Kidney (tissue), 14 donors: ENCODE results near the gene RIPPLY2. TPM values are rescaled to one million over a fixed set of nuclear protein-coding genes. Genes with fewer than 3 reads are reported as not detected.

Experiments used
- DNase-seq, 5 donors: peaks; one replicate each; pipeline ENCODE4 v3.0.0-alpha.2; 2013 to 2020
- FAIRE-seq: peaks from 2 replicates; lab custom pipeline; 2012; peaks lifted over from hg19 to GRCh38; lab: Jason Lieb, UNC
- H3K27ac ChIP-seq, 2 donors: one replicate each; pipeline ENCODE4 v1.7.0; 2013; ENCODE audit warnings: low read depth in 2 of 2, low read length in 2 of 2, inconsistent platforms in 1 of 2
- H3K27me3 ChIP-seq: one replicate; pipeline ENCODE4 v1.7.1; 2013; ENCODE audit warnings: low read length, inconsistent platforms; ENCODE audit not compliant: control insufficient read depth, insufficient read depth
- H3K36me3 ChIP-seq, 3 donors: one replicate each; pipeline versions ENCODE4 v1.7.0 to v1.7.1; 2013; ENCODE audit warnings: low read length in 3 of 3, control low read depth in 1 of 3, inconsistent platforms in 1 of 3; ENCODE audit not compliant: insufficient read depth in 3 of 3, control insufficient read depth in 2 of 3
- H3K4me1 ChIP-seq, 3 donors: one replicate each; pipeline versions ENCODE4 v1.7.0 to v1.7.1; 2013; ENCODE audit warnings: low read length in 3 of 3, inconsistent platforms in 1 of 3, low read depth in 1 of 3; ENCODE audit not compliant: control insufficient read depth in 2 of 3, insufficient read depth in 2 of 3
- H3K4me3 ChIP-seq, 3 donors: one replicate each; pipeline versions ENCODE4 v1.7.0 to v1.8.1; 2013; ENCODE audit warnings: low read length in 3 of 3, control low read depth in 1 of 3, inconsistent platforms in 1 of 3
- H3K9ac ChIP-seq, 3 donors: one replicate each; pipeline versions ENCODE4 v1.7.0 to v1.7.1; 2013; ENCODE audit warnings: low read length in 3 of 3, control low read depth in 1 of 3, inconsistent platforms in 1 of 3
- H3K9me3 ChIP-seq, 3 donors: one replicate each; pipeline versions ENCODE4 v1.7.0 to v1.7.1; 2013; ENCODE audit warnings: low read length in 3 of 3, control low read depth in 1 of 3, inconsistent platforms in 1 of 3; ENCODE audit not compliant: control insufficient read depth in 2 of 3, insufficient read depth in 1 of 3
- CTCF ChIP-seq: IDR thresholded peaks from 3 replicates; pipeline ENCODE4 v1.5.1; 2012; ENCODE audit warnings: mild to moderate bottlenecking, moderate library complexity, borderline replicate concordance; ENCODE audit not compliant: insufficient read depth; ENCODE audit errors: extremely low read depth
- intact Hi-C: fragments of 100-400 bp; cut with DNase I; formaldehyde crosslinking; loops from one replicate; pipeline ENCODE4 v1.11.1; 2022
- polyA plus RNA-seq: library from polyadenylated mRNA; stranded (reverse); fragments of 350-450 nt; fragmentation: Illumina TruSeq; extraction: RNeasy Lipid Tissue Mini Kit (QIAGEN cat#74804); gene quantifications from one replicate; pipeline ENCODE4 v1.2.3, GENCODE V29; 2014; ENCODE audit warnings: low read depth, low replicate concordance; ENCODE audit not compliant: insufficient read depth
- total RNA-seq: library from RNA; stranded (reverse); fragmentation: NEBNext Ultra II Directional; extraction: Animal tissue kit (Norgen Biotek cat#: 25700); gene quantifications from one replicate; pipeline ENCODE4 v1.2.1, GENCODE V29; 2021
- donor health status: control.
- donor health status: control.
- donor health status: control.
- donor health status: control.
- donor health status: control.
- donor health status: DM: yes; HTN: yes; CAD: no.
- donor health status: Normal renal cell carcinoma (clear cell type).

The RIPPLY2 gene
- total and polyA plus RNA-seq, 2 donors from 2014 or later = 0.38 TPM; not detected in 1

- Histone ChIP-seq H3K27ac (no peak overlapping the region), H3K9me3 (peaks cover 0 to 2% (median 0%) of the 10 kb centered on the region in 3 donors), H3K9ac (no peak overlapping the region), H3K4me1 (no peaks in the 10 kb centered on the region), H3K36me3 (peaks cover 0 to 8% (median 4%) of the 10 kb centered on the region in 3 donors), H3K27me3 (no peaks in the 10 kb centered on the region), H3K4me3 (no peak overlapping the region)
- no peak for FAIRE-seq
- no peak for TF ChIP-seq CTCF
- intact Hi-C loops = no loop called here
- no peak for DNase-seq
These were observed 14.5 kb downstream of the RIPPLY2 start for GRCh38 chr6:83867527-83868161.

GRCh38 chr6:83868639-83869038 is 15.5 kb downstream of the RIPPLY2 start:
- H3K27me3 ChIP-seq = no peaks in the 10 kb centered on the region
- intact Hi-C loops = no loop called here
- DNase-seq (no peak), FAIRE-seq (no peak)
- peaks cover 0 to 8% (median 4%) of the 10 kb centered on the region in 3 donors for H3K36me3 ChIP-seq
- no peak overlapping the region for H3K9ac ChIP-seq
- TF ChIP-seq CTCF = no peak
- H3K4me1 ChIP-seq = no peaks in the 10 kb centered on the region
- no peak overlapping the region for H3K27ac ChIP-seq
- peaks cover 0 to 2% (median 0%) of the 10 kb centered on the region in 3 donors for H3K9me3 ChIP-seq
- no peak overlapping the region for H3K4me3 ChIP-seq

- Histone ChIP-seq H3K27me3 (no peaks in the 10 kb centered on the region), H3K36me3 (peaks cover 0 to 4% (median under 1%) of the 10 kb centered on the region in 3 donors), H3K9ac (no peak overlapping the region), H3K9me3 (peaks cover 0 to 2% (median 0%) of the 10 kb centered on the region in 3 donors), H3K4me3 (no peak overlapping the region), H3K27ac (no peak overlapping the region), H3K4me1 (no peaks in the 10 kb centered on the region)
- no peak for FAIRE-seq
- no peak for TF ChIP-seq CTCF
- intact Hi-C loops = no loop called here
- no peak for DNase-seq
These were observed 17.5 kb downstream of the RIPPLY2 start for GRCh38 chr6:83870649-83871048.
